Measurements from ENCODE around the gene ENTHD1.
"Not testable (repeated sequence)": the region's sequence is repeated elsewhere in the genome, so short reads cannot be mapped to it uniquely, and the experiment has no call there.

ENTHD1 gene

DNA sequence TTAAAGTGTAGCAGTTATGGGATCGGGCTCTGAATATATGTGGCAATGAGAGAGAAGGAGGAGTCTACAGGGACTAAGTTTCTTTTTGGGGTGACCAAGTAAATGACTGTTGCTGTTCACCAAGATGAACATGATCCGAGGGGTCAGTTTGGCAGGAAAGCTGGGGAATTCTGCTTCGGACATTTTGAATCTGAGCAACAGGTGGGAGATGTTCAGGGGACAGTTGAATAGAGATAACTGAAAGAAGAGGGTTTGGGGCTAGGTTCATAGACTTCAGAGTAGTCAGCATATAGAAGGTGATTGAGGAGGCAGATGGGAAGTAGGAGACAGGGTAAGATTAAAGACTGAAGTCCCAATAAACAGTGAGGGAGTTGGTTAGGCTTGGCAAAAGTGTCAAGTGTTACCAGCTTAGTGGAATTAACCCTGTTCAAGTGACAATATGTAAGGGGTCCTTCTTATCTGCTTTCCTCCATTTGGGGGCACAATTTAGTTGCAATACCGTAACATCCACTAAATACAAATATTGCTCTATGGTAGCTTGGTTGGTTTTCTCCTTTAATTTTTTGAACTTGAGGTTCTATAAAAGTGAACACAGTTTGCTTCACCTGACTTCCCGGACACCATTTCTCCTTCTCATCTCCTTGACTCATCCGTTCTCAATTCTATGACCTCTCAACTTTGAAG, 2.9 kb upstream of the ENTHD1 start:
- DNase-seq, result no peak

DNA sequence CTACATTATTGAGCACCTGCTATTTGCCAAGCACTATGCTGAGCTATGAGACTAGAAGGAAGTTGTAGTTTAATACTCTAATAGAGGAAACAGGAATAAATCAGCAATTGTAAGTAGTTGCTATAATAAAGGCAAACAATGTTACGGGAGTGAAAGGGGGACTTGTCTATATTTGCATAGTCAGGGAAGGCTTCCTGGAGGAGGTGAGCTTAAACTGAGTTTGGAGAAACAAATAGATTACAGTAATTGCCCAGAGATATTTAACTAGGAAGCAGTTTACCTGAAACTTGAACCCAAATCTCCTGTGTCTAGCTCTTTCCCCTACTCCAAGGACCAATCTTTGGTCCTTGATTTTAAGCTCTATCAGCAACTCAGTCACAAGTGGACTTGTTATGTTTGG, 2.1 kb upstream of the ENTHD1 start:
- no peak for DNase-seq

DNA sequence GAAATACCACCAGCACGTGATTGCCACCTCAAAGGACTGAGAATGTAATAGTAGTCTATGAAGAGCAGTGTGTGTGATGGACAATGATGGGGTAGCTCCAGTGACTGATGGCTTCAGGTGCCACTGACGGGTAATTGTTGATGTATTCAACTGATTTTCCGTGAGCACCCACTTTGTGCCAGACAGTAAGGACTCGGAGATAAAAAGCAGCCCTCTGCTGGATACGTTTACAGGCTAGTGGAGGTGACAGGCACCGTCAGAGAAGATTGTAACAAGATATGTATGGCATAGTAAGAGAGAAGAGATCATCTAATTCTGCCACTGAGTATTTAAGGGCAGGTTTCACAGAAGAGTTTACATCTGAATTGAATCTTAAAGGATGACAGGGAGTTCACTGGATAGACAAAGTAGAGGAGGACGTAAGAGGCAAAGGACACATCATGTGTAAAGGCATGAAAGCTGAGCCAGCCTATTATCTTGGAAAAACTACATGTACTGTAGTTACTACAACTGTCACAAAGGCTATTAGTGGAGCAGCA, 1.1 kb upstream of the ENTHD1 start:
- no peak for DNase-seq

DNA sequence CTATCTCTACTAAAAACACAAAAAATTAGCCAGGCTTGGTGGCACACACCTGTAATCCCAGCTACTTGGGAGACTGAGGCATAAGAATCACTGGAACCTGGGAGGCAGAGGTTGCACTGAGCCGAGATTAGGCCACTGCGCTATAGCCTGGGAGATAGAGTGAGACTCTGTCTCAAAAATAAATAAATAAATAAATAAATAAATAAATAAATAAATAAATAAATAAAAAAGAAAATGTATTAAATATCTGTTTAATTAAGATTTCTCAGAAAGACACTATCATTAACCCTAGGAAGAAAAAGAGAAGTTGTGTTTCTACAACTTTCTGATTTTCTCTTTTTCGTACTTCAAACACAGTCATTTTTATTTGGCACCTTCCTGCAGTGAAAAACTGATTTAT, 3.6 kb downstream of the ENTHD1 start:
- not testable (repeated sequence) for DNase-seq

DNA sequence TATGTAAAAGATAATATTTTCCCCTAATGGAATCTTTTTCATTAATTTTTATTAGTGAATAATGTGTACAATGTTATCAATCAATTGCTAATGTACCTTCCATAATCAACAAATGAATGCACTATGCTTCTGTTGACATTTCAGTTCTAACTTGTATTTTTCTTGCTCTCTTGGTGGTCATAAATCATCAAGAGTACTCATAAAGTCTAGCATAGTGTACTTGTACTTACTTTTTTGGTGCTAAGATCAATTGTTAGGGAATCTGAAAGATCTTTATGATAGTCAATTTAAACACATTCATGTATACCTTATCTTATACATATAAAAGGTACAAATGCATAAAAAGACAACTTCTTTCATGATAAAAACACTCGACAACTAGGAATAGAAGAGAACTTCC, 10.5 kb downstream of the ENTHD1 start:
- DNase-seq, result no peak

DNA sequence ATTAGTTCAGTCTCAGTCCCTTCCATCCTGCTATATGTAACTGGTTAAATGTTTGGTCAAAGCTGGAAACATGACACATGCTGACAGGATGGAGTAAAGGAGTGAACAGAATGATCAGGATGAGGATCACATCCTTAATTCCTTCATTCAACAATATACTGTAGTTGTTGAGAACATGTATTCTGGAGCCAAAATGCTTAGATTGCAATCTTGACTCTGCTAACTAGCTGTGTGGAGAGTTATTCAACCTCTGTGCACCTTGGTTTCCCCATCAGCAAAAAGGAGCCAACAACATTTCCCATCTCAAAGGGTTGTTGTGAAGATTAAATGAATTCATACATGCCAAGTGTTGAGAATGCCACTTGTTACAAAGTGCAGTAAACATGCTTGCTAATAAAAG, 12.8 kb downstream of the ENTHD1 start:
- no peak for DNase-seq

DNA sequence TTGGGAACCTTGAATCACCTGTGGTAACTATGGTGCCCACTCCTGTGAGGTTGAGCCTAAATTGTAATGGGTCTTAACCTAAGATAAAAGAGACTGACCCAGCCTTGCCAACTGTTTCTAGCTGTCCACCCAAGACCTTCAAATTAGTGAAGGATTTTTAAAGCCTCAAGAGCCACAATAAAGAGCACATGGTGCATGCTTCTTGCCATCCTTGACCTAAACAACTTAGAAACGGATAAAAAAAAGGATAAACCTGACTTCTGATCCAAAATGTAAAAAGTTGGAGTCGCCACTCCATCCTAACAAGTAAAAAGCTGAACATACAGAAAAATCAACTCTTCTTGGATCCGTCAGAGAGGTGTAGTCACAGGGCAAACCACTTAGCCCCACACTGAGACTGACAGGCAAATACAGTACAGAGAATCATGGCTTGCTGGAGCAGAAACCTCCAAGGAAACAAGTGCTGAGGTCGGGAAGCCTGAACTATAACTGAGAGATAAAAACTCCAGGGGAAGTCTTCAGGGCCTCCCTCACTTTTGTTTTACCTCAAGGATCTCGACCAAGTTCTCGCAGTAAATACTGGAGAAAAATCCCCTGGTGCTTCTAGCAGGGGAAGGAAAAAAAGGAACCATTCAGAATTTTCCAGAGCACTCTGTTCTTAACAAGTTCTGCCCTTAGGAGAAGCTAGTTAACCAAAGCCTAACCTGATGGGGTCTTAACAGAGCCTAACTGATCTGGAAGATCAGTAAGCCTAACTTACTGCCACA, 16.3 kb downstream of the ENTHD1 start:
- DNase-seq, result no peak

DNA sequence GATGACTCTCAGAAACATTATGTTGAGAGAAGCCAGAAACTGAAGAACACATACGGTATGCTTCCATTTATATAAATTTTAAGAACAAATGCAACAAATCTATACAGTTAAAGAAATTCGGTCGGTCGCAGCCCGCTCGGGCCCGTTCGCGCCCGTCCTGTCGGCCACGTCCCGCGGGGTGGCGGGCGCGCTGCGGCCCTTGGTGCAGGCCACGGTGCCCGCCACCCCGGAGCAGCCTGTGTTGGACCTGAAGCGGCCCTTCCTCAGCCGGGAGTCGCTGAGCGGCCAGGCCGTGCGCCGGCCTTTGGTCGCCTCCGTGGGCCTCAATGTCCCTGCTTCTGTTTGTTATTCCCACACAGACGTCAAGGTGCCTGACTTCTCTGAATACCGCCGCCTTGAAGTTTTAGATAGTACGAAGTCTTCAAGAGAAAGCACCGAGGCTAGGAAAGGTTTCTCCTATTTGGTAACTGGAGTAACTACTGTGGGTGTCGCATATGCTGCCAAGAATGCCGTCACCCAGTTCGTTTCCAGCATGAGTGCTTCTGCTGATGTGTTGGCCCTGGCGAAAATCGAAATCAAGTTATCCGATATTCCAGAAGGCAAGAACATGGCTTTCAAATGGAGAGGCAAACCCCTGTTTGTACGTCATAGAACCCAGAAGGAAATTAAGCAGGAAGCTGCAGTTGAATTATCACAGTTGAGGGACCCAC, 18.2 kb downstream of the ENTHD1 start:
- DNase-seq, result not testable (repeated sequence)

DNA sequence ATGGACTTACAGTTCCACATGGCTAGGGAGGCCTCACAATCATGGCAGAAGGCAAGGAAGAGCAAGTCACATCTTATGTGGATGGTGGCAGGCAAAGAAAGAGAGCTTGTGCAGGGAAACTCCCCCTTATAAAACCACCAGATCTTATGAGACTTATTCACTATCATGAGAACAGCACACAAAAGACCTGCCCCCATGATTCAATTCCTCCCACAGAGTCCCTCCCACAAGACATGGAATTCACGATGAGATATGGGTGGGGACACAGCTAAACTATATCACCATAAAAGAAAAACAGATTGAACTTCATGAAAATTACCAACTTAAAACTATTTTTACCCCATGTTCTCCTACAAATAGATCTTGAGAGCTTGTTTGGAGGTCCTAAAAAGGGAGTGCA, 19.6 kb downstream of the ENTHD1 start:
- no peak for DNase-seq

DNA sequence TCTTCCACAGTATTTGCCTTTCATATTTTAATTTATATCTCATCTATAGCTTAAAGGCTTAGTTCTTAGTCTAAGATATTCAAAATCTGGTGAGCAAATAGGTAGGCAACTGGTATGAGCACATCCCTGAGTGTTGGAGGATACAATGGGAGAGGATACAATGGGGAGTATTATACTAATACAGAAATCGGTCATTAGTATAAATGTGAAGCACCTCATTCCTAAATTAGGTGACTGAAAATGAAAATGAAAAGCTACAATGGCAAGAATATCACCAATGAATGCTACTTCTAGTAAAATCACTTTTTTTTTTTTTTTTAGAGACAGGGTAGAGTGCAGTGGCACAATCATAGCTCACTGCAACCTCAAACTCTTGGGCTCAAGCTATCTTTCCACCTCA, 21.0 kb downstream of the ENTHD1 start:
- DNase-seq, result no peak

DNA sequence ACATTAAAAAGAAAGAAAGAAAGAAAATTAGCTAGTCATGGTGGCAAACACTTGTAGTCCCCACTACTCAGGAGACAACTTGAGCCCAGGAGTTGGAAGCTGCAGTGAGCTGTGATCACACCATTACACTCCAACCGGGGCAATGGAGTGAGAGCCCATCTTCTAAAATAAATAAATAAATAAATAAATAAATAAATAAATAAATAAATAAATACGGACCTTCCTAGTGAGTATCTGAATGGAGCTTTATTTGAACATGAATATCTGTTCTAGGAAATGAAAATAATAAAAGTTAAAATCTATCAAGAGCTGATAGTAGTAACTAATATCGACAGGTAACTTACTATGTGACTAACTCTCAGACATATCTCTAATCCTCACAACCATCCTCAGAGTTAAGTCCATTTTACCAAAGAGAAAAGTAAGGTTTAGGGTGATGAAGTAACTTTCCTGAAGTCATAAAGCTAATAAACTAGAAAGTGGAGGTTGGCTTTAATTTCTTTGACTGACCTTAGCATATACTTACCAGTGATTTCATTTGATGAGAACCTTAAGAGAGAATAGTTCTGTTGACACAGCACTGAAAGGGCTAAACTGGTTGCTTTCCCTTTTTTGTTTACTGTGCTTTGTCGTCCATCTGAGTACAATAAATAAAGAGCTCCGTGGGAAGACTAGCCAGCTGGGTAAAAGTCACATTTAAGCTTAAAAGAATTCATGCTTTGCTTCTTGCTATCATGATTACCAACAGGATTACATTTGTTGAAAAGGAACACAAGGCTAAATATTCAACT, 22.4 kb downstream of the ENTHD1 start:
- DNase-seq, result no peak

DNA sequence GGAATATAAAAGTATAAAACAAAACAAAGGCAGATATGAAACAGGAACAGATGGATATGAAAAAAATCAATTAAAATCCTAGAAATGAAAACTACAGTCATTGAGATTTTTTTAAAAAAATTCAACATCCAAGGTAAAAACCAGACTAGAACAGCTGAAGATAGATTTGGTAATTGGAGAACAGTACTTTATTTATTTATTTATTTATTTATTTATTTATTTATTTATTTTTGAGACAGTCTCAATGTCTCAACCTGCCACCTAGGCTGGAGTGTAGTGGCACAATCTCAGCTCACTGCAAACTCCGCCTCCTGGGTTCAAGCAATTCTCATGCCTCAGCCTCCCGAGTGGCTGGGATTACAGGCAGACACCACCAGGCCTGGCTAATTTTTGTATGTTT, 23.8 kb downstream of the ENTHD1 start:
- DNase-seq, result not testable (repeated sequence)

DNA sequence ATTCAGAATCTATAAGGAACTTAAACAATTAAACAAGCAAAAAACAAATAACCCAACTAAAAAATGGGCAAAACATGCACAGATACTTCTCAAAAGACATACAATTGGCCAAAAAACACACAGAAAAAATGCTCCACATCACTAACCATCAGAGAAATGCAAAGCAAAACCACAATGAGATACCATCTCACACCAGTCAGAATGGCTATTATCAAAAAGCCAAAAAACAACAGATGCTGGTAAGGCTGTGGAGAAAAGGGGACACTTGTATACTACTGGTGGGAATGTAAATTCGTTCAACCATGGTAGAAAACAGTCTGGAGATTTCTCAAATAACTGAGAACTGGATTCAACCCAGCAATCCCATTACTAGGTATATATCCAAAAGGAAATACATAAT, 24.8 kb downstream of the ENTHD1 start:
- DNase-seq, result no peak

DNA sequence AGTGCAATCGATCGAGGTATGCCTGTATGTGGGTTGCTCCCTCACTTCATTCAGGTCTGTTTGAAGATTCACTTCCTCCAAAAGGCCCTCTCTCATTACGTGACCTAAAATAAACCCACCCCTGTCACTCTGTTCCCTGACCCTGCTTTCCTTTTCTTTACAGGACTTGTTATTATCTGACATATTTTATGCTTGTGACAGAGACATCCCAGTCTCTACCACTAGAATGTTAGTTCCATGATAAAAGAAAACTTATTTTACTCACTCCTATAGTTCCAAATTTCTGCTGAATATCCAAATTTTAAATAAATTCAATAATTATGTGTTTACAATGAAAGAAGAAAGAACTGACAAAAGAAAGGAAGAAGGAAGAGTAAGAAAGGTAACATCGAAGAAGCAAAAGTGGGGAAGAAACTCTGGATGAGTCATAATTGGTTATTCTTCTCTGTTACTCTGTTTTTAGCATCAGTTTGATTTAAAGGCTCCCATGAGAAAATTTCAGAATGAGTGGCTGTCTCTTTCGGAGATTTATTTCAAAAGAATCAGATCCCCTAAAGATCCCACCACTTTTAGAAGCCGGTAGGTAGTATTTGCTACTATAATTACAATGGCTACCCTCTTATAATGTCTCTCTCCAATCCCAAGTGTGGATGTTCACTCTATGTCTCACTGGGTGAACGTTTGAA, 33.5 kb downstream of the ENTHD1 start:
- DNase-seq, result no peak

DNA sequence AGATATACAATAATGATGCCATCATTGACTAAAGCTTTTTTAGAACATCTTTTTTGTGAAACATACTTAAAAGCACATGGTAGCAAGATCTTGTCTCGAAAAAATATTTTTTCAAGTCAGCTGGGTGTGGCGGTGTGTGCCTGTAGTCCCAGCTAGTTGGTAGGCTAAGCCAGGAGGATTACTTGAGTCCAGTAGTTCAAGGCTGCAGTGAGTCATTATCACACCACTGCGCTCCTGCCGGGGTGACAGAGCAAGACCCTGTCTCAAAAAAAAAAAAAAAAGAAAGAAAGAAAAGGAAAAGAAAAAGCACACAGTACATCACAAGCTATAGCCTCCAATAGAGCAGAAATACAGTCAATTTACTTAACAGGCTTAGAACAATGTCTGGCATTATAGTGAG, 37.0 kb downstream of the ENTHD1 start:
- no peak for DNase-seq

DNA sequence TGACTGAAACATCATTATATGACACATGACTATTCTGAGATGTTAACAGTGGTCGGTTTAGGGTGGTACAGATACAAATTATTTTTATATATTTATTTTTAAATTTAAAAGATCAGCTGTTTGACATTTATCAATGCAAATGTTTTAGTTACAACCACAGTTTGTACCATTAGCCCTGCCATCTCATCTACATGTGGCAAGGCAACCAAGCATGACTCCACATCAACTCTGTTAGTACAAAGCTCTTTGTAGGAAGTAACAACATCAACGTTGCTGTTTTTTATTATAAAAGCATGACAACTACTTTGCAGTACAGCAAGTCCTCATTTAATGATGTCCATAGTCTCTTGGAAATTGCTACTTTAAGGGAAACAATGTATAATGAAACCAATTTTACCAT, 40.8 kb downstream of the ENTHD1 start:
- no peak for DNase-seq

DNA sequence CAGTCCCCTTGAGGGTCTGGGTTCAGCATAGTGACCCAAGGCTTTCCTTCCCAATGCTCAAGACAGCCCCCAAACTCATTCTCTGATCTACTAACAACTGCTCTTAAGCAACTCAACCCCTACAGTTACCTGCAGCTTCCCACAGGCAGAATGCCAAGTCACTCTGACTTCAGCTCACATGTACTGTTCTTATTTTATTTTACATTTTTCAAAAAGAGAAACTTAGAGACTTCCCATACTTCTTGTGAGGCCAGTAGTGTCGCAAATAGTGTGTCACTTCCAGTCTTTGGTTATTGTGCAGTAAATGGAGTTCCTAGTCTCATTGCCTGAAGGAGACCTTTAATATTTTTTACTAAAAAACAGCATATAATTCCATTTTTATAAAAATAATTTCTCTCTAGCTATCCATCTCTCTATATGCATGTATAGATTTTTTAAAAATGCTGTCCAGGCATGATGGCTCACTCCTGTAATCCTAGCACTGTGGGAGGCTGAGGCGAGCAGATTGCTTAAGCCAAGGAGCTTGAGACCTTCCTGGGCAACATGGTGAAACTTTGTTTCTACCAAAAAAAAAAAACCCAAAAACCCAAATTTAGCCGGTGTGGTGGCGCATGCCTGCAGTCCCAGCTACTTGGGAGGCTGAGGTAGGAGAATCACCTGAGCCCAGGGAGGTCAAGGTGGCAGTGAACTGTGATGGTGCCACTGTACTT, 41.8 kb downstream of the ENTHD1 start:
- no peak for DNase-seq

DNA sequence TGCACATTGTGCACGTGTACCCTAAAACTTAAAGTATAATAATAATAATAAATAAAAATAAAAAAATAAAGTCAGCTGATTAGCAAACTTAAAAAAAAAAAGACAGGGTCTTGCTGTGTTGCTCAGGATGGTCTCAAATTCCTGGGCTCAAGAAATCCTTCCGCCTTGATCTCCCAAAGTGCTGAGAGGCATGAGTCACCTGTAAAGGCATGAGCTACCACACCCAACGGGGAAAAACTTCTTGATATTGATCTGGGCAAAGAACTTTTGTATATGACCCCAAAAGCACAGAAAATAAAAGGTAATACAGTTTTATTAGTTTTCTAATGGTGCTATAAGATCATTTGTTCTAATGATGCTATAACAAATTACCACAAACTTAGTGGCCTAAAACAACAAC, 46.1 kb downstream of the ENTHD1 start:
- no peak for DNase-seq

DNA sequence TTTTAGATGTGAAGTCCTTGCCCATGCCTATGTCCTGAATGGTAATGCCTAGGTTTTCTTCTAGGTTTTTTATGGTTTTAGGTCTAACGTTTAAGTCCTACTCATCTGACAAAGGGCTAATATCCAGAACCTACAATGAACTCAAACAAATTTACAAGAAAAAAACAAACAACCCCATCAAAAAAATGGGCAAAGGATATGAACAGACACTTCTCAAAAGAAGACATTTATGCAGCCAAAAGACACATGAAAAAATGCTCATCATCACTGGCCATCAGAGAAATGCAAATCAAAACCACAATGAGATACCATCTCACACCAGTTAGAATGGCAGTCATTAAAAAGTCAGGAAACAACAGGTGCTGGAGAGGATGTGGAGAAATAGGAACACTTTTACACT, 47.0 kb downstream of the ENTHD1 start:
- DNase-seq, result not testable (repeated sequence)

DNA sequence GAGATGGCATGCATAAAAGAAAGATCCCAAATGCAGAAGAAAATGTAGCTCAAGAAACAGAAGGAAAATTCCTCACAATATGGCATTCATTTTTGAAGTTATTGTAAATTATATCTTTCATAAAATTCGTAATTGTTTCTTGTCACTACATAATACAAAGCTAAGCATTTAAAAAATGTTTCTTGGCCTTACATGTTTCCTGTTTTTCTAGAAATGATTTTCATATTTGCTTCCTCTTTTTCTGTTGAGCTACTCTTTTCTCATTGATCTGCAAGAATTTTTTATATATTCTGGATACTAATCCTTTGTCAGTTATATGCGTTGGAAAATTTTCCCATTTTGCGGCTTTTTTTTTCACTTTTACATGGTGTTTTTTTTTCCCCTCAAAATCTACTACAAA, 48.0 kb downstream of the ENTHD1 start:
- DNase-seq, result no peak

DNA sequence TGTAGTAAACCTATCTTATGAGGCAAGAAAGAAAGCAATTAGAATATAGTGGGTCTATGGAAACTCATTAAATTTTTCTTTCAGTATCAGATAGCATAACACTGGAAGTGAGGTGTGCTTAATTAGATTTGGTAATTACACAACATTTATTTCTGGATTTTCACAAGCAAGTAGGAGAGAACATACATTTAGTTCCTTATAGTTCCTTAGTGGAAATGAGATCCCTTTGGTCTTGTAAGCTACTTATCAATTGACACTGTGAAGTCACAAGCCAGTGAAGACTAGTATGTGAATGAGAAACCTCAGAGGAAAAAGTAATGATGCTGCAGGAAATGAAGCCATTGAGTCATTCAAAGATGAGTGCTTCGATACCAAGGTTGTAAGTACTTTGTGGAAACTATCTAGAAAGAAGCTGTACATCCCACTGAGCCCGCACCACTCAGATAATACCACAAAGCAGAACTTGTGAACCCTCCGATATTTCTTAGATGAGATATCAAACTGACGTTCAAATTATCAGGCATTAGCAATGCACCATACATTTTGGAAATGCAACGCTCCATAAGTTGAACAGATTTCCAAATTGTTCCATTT, 53.5 kb downstream of the ENTHD1 start:
- peak; percentile 20 for DNase-seq

Data from stimulated activated CD4-positive, alpha-beta T cell treated with anti-CD3 and anti-CD28 coated beads, Interleukin-12 subunit alpha, Interleukin-12 subunit beta, amount 100 ng/mL, for 4 hours (primary cell).